Retinal pigment epithelial cell (primary cell): Measurements from ENCODE around the gene HIVEP1.

Experiments
- DNase-seq: peaks from one replicate; pipeline ENCODE4 v3.0.0-alpha.2; 2010; ENCODE audit warnings: low read depth
- H3K4me3 ChIP-seq: 2 replicates; pipeline ENCODE4 v1.5.1; 2011; ENCODE audit warnings: mild to moderate bottlenecking, low read length, control low read depth, moderate library complexity
- CTCF ChIP-seq: conservative IDR thresholded peaks from 2 replicates; pipeline ENCODE4 v1.5.1; 2011; ENCODE audit warnings: low read depth, low read length, control low read depth, inconsistent platforms

The HIVEP1 gene

DNA sequence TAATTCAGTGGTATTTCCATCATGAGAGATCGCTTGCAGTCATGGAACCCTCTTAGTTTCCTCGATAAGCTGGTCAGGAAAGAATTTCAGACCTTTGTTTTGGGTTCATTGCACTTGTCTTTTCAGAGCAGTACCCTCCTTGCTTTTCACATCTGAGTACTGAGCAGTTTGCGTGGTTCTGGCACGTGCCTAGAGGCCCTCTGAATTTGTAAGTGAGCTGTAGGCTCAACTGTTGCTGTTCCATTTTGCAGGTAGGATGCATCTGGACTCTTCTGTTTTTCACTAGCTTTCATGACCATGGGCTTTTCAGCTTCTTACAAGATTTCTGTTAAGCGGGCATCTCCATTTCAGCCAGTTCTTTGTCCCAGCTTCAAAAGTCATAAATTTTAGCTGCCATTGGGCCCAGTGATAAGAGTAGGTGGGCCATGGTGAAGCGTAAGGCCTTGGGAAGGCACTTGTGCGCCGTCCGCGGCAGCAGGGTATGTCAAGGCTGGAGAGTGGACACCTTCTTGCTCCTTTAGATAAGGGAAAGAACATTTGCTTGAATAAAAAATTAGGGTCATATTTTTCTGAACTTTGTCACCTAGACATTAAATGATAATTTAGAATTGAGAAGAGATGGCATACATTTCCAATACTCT, 35.8 kb downstream of the HIVEP1 start:
- TF ChIP-seq CTCF: no peak
- no peak for DNase-seq
- no peak overlapping the region for H3K4me3 ChIP-seq

- DNase-seq: no peak
Observed at GRCh38 chr6:12048609-12049008, 36.5 kb downstream of the HIVEP1 start.

GRCh38 chr6:12049165-12049564, 37.1 kb downstream of the HIVEP1 start:
- DNase-seq: no peak
- no peak for TF ChIP-seq CTCF
- no peak overlapping the region for H3K4me3 ChIP-seq

More at GRCh38 chr6:12048609-12049008, 36.5 kb downstream of the HIVEP1 start:
- TF ChIP-seq CTCF: no peak
- H3K4me3 ChIP-seq: no peak overlapping the region

DNA sequence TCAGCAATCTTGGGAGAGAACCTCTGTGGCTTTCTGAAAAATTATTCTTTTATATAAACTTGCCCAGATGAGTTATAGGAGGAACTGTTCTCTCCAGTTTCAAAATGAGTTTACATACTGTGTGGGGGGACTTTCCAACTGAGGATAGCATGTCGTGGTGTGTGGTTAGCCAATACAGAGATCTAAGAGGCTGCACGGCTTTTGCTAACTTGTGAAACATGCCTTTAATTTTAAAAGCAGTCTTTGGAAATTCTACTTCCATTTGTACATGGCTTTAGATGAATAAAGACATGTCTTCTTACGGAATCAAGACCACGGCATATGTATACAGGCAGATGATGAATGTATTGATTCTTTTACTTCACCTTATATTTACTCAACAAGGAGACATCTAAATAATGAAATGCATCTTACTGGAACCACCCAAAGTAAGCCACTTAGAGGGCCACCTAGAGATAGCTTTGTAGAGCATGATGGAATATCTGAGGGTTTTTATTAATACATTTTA, 39.8 kb downstream of the HIVEP1 start:
- DNase-seq: no peak

DNA sequence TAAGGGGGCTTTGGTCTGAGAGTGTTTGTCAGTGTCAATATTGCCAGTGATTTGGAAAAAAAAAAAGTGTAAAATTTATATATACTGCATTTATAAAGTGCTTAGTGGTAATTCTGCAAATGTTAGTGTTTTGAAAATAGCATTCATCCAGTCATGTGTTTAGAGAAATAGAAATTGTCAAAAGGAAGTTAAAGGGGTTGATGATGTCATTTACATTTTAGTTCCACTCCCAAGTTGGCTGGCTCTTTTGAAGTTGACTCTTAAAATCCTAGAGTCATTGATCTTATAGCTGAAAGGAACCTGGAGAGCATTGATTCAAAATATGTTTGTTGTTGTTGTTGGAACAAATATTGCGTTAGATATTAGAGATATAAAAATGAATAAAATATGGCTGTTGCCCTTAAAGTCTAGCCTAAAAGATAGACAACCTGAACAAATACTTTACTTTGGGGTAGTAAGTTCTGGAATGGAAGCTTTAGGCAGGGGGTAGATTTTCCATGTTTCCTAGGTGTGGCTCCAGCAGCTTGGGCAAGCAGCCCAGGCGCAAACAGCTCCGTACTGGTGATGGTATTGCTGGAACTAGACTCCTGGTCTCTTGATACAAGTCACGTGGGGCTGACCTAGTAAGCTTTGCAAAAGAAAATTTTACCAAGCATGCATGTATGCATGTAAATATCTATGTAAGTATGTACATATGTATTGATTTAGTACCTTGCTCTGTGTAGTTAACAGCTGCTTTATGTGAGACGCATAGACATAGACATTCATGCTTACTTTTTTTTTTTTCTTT, 46.3 kb downstream of the HIVEP1 start:
- DNase-seq: no peak
- no peak for TF ChIP-seq CTCF
- H3K4me3 ChIP-seq: no peak overlapping the region

More for the DNA sequence above, 39.8 kb downstream of the HIVEP1 start:
- TF ChIP-seq CTCF: no peak
- no peak overlapping the region for H3K4me3 ChIP-seq

- DNase-seq: no peak
- no peak for TF ChIP-seq CTCF
- no peak overlapping the region for H3K4me3 ChIP-seq
Observed at GRCh38 chr6:12060780-12061609, 48.9 kb downstream of the HIVEP1 start.
